Renal pelvis (tissue), 12 donors: ENCODE results near the gene IL25. TPM values are rescaled to one million over a fixed set of nuclear protein-coding genes. Genes with fewer than 3 reads are reported as not detected.
"Not testable (repeated sequence)": the region's sequence is repeated elsewhere in the genome, so short reads cannot be mapped to it uniquely, and the experiment has no call there.

ENCODE experiments used
- DNase-seq: peaks from one replicate; pipeline ENCODE4 v3.0.0-alpha.2; 2013
- long read RNA-seq, 16 experiments: transcript quantifications; one replicate each; lab custom pipeline, GENCODE V29; 2026
- polyA plus RNA-seq, 3 donors: library from polyadenylated mRNA; unstranded; fragments of 120-200 nt; gene quantifications; one replicate each; pipeline ENCODE4 v1.2.1, GENCODE V29; 2013; ENCODE audit not compliant: insufficient read length in 3 of 3

IL25 gene
- polyA plus RNA-seq: not detected
- long read RNA-seq, donor 1: 0 reads
- long read RNA-seq, donor 2: 0 reads
- long read RNA-seq, donor 3: 0 reads
- long read RNA-seq, donor 4: 0 reads
- long read RNA-seq, donor 5: 0 reads
- long read RNA-seq, donor 6: 0 reads
- long read RNA-seq, donor 7: 0 reads
- long read RNA-seq, donor 8: 0 reads
- long read RNA-seq, donor 9: 0 reads
- long read RNA-seq, donor 10: 0 reads
- long read RNA-seq, donor 11: 0 reads
- long read RNA-seq, donor 12: 0 reads
- long read RNA-seq, donor 13: 0 reads
- long read RNA-seq, donor 14: 0 reads
- long read RNA-seq, donor 15: 0 reads
- long read RNA-seq, donor 16: 0 reads

DNA sequence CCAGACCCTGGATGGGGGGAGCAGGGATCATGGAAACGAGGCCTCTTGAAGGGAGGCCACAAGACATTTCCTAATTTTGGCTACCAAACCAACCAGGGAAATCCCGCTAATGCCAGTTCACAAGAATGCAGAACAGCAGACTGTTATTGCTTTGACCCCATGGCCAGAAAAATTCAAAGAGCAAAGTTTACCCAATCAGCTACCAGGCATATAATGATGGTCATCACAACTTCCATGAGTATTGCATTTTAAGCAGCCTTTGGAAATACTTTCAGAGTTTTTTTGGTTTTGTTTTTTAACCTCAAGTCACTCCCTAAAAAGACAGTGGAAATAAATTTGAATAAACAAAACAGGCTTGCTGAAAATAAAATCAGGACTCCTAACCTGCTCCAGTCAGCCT lies at the start of gene IL25:
TSS of gene IL25 (plus strand) at position 301 of the 400 bp plus-strand sequence.
- DNase-seq: no peak

DNA sequence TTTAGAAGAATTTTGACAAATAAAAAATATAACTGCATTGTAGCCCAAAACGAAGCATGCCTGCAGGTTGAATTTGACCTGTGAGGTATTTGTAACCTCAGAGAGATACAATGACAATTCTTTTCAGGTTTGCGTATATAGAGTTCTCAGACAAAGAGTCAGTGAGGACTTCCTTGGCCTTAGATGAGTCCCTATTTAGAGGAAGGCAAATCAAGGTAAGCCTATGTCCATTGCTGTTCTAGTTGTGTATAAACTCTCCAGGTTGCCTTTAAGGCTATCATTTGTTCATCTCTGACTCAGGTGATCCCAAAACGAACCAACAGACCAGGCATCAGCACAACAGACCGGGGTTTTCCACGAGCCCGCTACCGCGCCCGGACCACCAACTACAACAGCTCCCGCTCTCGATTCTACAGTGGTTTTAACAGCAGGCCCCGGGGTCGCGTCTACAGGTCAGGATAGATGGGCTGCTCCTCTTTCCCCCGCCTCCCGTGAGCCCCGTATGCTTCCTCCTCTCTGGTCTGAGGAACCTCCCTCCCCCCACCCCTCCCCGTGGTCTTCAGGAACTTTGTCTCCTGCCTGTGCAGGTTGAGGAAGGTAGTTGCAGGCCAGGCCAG lies 48.7 kb upstream of the IL25 start:
- no peak for DNase-seq

DNA sequence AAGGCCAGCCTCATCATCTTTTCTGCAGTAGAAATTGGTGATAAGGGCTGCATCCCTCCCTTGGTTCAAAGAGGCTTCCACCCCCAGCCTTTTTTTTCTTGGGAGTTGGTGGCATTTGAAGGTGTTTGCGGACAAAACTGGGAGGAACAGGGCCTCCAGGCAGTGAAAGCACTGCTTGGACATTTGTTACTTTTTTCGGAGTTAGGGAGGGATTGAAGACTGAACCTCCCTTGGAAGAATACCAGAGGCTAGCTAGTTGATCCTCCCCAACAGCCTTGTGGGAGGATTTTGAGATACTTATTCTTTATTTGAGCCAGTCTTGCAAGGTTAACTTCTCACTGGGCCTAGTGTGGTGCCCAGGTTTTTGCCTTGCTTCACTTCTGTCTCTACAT lies 48.2 kb upstream of the IL25 start:
- DNase-seq: no peak

DNA sequence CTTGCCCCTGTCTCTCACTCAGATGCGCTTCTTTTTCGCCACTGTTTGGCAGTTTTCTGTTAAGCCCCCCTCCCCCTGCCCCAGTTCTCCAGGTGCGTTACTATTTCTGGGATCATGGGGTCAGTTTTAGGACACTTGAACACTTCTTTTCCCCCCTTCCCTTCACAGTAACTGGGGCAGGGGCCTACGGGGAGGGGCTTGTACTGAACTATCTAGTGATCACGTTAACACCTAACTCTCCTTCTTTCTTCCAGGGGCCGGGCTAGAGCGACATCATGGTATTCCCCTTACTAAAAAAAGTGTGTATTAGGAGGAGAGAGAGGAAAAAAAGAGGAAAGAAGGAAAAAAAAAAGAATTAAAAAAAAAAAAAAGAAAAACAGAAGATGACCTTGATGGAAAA lies 47.6 kb upstream of the IL25 start:
- DNase-seq: no peak

DNA sequence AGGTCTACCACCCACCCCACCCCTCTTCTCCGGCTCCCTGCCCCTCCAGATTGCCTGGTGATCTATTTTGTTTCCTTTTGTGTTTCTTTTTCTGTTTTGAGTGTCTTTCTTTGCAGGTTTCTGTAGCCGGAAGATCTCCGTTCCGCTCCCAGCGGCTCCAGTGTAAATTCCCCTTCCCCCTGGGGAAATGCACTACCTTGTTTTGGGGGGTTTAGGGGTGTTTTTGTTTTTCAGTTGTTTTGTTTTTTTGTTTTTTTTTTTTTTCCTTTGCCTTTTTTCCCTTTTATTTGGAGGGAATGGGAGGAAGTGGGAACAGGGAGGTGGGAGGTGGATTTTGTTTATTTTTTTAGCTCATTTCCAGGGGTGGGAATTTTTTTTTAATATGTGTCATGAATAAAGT lies 46.9 kb upstream of the IL25 start:
- not testable (repeated sequence) for DNase-seq

DNA sequence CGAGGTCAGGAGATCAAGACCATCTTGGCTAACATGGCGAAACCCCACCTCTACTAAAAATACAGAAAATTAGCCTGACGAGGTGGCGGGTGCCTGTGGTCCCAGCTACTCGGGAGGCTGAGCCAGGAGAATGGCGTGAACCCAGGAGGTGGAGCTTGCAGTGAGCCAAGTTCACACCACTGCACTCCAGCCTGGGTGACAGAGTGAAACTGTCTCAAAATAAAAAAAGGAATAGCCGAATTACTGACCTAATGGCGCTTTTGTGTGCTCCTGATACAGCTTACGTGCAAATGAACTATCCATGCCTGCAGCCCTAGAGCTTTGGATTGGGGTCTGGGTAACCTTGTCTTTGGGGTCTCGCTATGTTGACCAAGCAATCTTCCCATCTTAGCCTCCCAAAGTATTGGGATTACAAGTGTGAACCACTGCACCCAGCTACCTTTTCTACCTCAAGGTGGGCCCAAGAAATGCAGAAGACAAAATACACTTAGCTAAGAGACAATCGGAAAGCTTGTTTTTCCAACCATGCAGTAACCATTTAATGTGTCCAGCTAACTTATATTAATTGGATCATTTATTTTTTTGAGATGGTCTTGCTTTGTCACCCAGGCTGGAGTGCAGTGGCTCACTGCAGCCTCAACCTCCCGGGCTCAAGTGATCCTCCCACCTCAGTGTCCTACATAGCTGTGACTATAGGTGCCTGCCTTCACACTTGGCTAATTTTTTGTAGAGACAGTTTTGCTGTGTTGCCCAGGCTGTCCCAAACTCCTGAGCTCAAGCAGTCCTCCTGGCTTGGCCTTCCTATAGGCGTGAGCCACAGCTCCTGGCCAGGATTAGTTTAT lies 45.9 kb upstream of the IL25 start:
- DNase-seq: no peak

- peak; percentile 71 for DNase-seq
These were observed 44.5 kb upstream of the IL25 start for GRCh38 chr14:23327947-23328744.

DNA sequence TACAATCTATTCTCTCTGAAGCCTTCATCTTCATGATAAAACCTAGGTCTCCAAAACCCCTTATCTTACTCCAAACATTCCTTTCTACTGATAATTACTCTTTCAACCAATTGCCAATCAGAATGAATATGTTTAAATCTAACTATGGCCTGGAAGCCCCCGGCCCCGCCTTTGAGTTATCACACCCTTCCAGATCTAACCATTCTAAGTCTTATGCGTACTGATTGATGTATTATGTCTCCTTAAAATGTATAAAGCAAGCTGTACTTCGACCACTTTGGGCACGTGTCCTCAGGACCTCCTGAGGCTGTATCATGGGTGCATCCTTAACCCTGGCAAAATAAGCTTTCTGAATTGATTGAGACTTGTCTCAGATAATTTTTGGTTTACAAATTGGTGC lies 37.0 kb upstream of the IL25 start:
- DNase-seq: no peak

DNA sequence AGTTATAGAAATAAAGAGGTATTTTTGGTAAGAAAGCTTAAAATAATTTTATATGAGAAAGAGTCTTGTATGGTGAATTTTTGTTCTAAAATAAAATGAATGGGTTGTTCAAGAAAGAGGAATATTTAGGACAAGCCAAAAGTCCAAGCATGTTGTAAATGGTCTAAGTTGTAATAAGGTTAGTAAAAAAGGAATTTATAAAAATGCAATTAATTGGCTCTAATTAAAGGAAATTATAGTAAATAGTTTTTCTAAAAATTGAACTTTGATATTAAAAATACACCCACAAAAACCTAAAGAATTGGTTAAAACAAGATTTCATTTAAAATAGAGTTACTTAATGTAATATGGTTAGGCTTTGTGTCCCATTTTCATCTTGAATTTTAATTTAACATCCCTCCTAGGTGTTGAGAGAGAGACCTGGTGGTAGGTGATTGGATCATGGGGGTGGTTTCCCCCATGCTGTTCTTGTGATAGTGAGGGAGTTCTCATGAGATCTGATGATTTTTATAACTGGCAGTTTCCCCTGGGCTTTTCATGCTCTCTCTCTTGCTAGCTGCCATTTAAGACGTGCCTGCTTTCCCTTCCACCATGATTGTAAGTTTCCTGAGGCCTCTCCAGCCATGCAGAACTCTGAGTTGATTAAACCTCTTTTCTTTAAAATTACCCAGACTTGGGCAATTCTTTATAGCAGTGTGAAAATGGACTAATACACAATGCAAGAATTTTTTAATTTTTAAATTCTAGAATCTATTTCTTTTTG lies 32.9 kb upstream of the IL25 start:
- no peak for DNase-seq

- no peak for DNase-seq
These were observed 28.1 kb upstream of the IL25 start for GRCh38 chr14:23344481-23344880.

GRCh38 chr14:23345987-23346692 lies 26.5 kb upstream of the IL25 start:
- no peak for DNase-seq

DNA sequence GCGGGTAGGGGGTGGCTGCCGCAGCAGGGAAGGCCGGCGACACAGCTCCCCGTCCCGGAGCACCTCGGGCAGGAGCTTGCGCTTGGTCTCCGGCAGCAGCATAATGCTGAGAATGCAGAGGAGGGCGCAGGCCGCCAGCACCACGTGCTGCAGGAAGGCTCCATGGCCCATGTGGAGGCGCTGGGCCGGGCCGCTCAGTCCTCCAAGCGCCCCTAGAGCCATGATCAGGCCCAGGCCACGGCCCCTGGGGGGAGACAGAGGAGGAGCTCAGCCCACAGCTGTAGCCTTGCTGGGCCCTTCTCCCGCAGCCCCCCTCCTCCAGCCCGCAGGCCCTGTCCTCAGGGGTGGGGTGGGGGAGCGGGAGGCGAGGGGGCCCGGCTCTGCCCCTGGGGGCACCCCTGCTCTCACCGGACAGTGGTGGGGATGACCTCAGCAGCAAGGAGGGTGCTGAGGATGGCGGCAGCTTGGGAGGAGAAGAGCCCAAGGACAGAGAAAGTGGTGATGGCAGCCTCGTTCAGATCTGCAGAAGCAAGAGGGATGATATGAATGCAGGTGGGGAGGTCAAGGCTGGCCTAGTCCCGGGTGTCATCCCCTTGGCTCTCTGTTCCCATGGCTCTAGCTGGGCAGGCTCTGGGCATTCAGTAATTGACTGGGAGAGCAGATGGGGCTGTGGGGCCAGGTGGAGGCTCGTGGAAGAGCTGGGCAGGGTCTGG lies 25.8 kb upstream of the IL25 start:
- no peak for DNase-seq

DNA sequence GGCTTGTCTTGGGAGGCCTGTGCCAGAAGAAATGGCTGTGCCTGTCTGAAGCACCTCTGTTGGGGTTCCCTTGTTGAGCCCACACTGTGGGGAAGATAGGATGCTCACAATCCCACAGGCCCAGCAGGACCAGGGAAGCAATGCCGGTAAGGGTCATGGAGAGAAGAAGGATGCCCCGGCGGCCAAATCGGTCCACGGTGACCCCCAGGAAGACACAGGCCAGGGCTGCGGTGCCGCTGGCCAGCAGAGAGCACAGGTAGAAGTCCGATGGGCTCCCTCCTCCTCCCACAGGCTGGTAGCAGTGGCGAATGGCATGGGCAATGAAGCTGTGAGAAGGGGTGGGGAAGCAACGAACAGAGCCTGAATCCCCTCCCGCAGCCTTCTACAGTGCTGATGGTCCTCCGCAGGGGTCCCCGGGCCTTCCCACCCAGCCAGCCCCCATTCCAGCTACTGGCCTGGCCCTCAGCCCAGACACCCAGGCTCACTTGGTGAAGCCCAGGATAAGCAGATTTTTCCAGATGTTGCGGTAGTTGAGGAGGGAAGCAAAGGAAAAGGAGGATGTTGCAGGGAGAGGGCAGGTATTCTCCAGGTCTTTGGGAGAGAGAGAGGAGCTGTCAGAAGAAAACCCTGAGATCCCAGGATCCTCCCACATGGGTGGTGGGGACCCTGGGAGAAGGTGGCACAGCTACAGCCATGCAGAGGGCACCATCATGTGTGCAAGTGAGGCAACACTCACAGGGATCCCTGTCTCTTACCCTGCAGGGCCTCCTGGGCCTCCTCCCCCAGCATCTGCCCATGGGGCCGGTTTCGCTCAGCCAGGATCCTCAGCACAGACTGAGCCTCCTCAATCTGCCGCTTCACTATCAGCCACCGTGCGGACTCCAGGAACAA lies 25.0 kb upstream of the IL25 start:
- no peak for DNase-seq

- no peak for DNase-seq
These were observed 24.3 kb upstream of the IL25 start for GRCh38 chr14:23348297-23348655.

DNA sequence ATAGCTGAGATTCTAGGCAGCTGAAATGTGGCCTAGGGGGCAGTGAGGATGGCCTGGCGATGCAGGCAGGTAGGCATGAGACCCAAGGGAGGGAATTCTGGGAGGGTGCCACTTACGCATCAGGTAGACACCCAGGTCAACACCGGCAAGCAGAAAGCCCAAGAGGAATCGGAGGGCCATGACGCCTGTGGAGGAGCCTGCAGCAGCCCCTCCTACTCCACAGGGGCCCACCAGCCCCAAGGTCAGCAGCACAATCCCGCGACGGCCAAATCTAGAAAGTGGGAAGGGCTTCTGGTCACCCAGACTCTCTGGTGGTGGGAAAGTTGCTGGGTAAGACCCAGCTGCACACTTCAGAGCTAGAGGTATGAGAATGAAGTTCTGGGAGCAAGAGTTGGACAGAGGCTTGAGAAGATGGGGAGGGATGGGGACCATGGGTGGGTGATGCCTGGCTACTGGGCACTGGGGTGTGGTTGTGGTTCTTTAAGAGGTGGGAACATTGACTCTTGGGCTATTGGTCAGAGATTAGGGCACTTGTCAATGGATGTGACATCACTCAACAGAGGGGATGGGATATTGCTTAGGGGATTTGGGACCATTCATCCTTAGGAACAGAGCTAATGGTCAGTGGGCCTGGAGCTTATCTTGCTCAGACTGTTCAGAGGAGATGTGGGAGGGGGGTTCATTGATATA lies 23.3 kb upstream of the IL25 start:
- DNase-seq: no peak

- peak; percentile 24 for DNase-seq
These were observed 20.7 kb upstream of the IL25 start for GRCh38 chr14:23351681-23352505.
